ENCODE data around the gene DPF3. TPM values are rescaled to one million over a fixed set of nuclear protein-coding genes. Genes with fewer than 3 reads are reported as not detected.

DPF3 gene
- total RNA-seq, 6 experiments from 2014 or later: 4.1 to 6.6 (median 5.4) TPM

- Mint-ChIP-seq H3K4me3 (no peak overlapping the region; the same call in 1 of the 2 replicates), H3K27ac (peak overlapping the region; percentile 11), H3K36me3 (ENCODE audit: low read depth) (no peaks in the 10 kb centered on the region), H3K27me3 (ENCODE audit: insufficient read depth) (no peaks in the 10 kb centered on the region; the same call in 1 of the 2 replicates), H3K9me3 (no peaks in the 10 kb centered on the region), H3K4me1 (ENCODE audit: low read depth) (peaks cover 63% of the 10 kb centered on the region)
- DNase-seq: peak; percentile 73
- peak; percentile 98 for TF ChIP-seq CTCF (IDR thresholded peaks at IDR 0.05)
Measured at GRCh38 chr14:72904840-72905561, 11.1 kb upstream of the DPF3 start.

- Mint-ChIP-seq H3K27ac (peak overlapping the region; percentile 11), H3K4me3 (no peak overlapping the region), H3K4me1 (ENCODE audit: low read depth) (peaks cover 58% of the 10 kb centered on the region), H3K9me3 (no peaks in the 10 kb centered on the region), H3K36me3 (ENCODE audit: low read depth) (no peaks in the 10 kb centered on the region), H3K27me3 (ENCODE audit: insufficient read depth) (no peaks in the 10 kb centered on the region; the same call in 1 of the 2 replicates)
- TF ChIP-seq CTCF (IDR thresholded peaks at IDR 0.05): no peak
- no peak for DNase-seq
Measured at GRCh38 chr14:72904218-72904617, 10.3 kb upstream of the DPF3 start.

- Mint-ChIP-seq H3K9me3 (no peaks in the 10 kb centered on the region), H3K27ac (no peak overlapping the region), H3K4me3 (no peak overlapping the region), H3K4me1 (ENCODE audit: low read depth) (peaks cover 53% of the 10 kb centered on the region), H3K36me3 (ENCODE audit: low read depth) (no peaks in the 10 kb centered on the region), H3K27me3 (ENCODE audit: insufficient read depth) (no peaks in the 10 kb centered on the region; the same call in 1 of the 2 replicates)
- no peak for TF ChIP-seq CTCF (IDR thresholded peaks at IDR 0.05)
- DNase-seq: no peak
Measured at GRCh38 chr14:72903716-72904115, 9.8 kb upstream of the DPF3 start.

- H3K4me3 Mint-ChIP-seq: no peak overlapping the region
- DNase-seq: no peak
- H3K36me3 Mint-ChIP-seq (ENCODE audit: low read depth): no peaks in the 10 kb centered on the region
- no peaks in the 10 kb centered on the region; the same call in 1 of the 2 replicates for H3K27me3 Mint-ChIP-seq (ENCODE audit: insufficient read depth)
- no peaks in the 10 kb centered on the region for H3K9me3 Mint-ChIP-seq
- TF ChIP-seq CTCF (IDR thresholded peaks at IDR 0.05): no peak
- H3K4me1 Mint-ChIP-seq (ENCODE audit: low read depth): peaks cover 46% of the 10 kb centered on the region
- peak overlapping the region; percentile 37 for H3K27ac Mint-ChIP-seq
Measured at GRCh38 chr14:72902801-72903530, 9.1 kb upstream of the DPF3 start.

- peaks cover 30% of the 10 kb centered on the region for H3K4me1 Mint-ChIP-seq (ENCODE audit: low read depth)
- no peak overlapping the region for H3K4me3 Mint-ChIP-seq
- no peaks in the 10 kb centered on the region for H3K9me3 Mint-ChIP-seq
- no peak for TF ChIP-seq CTCF (IDR thresholded peaks at IDR 0.05)
- no peaks in the 10 kb centered on the region for H3K36me3 Mint-ChIP-seq (ENCODE audit: low read depth)
- H3K27ac Mint-ChIP-seq: no peak overlapping the region
- no peak for DNase-seq
- H3K27me3 Mint-ChIP-seq (ENCODE audit: insufficient read depth): no peaks in the 10 kb centered on the region
Measured at GRCh38 chr14:72901361-72901760, 7.5 kb upstream of the DPF3 start.
